Hepatocyte (in vitro differentiated cells): Measurements from ENCODE around the gene SEMA3D. TPM values are rescaled to one million over a fixed set of nuclear protein-coding genes. Genes with fewer than 3 reads are reported as not detected.

Experiments
- DNase-seq: peaks from one replicate; pipeline ENCODE4 v3.0.0-alpha.2; 2016; ENCODE audit warnings: low spot score
- H2AFZ ChIP-seq: fragments of 200-600 bp; sonication (generic); 2 replicates; pipeline ENCODE4 v1.6.0; 2016; ENCODE audit warnings: antibody characterized with exemption, mild to moderate bottlenecking
- H3K27ac ChIP-seq: fragments of 200-600 bp; sonication (generic); 2 replicates; pipeline ENCODE4 v1.5.1; 2016; ENCODE audit warnings: mild to moderate bottlenecking
- H3K27me3 ChIP-seq: fragments of 200-600 bp; sonication (generic); 2 replicates; pipeline ENCODE4 v1.6.1; 2016
- H3K36me3 ChIP-seq: fragments of 200-600 bp; sonication (generic); replicated peaks from 2 replicates; pipeline ENCODE4 v1.5.1; 2016; ENCODE audit warnings: low read depth; ENCODE audit not compliant: insufficient read depth
- H3K4me1 ChIP-seq: fragments of 200-600 bp; sonication (generic); 2 replicates; pipeline ENCODE4 v1.5.1; 2016; ENCODE audit warnings: mild to moderate bottlenecking, moderate library complexity; ENCODE audit not compliant: insufficient read depth
- H3K4me2 ChIP-seq: fragments of 200-600 bp; sonication (generic); 2 replicates; pipeline ENCODE4 v1.6.0; 2016
- H3K4me3 ChIP-seq: fragments of 200-600 bp; sonication (generic); 2 replicates; pipeline ENCODE4 v1.5.1; 2016; ENCODE audit warnings: mild to moderate bottlenecking
- H3K79me2 ChIP-seq: fragments of 200-600 bp; sonication (generic); 2 replicates; pipeline ENCODE4 v1.6.0; 2017; ENCODE audit warnings: mild to moderate bottlenecking
- H3K9me2 ChIP-seq: fragments of 200-600 bp; sonication (generic); replicated peaks from 2 replicates; pipeline ENCODE4 v1.6.0; 2017; ENCODE audit warnings: mild to moderate bottlenecking; ENCODE audit not compliant: insufficient read depth
- H3K9me3 ChIP-seq: fragments of 200-600 bp; sonication (generic); 2 replicates; pipeline ENCODE4 v1.5.1; 2016; ENCODE audit warnings: low read depth, mild to moderate bottlenecking
- H4K20me1 ChIP-seq: fragments of 200-600 bp; sonication (generic); 2 replicates; pipeline ENCODE4 v1.6.0; 2016; ENCODE audit warnings: mild to moderate bottlenecking; ENCODE audit not compliant: insufficient read depth, poor library complexity, severe bottlenecking
- CTCF ChIP-seq: fragments of 200-600 bp; sonication (generic); IDR thresholded peaks from 2 replicates; pipeline ENCODE4 v1.5.1; 2016; ENCODE audit warnings: antibody characterized with exemption, mild to moderate bottlenecking; ENCODE audit not compliant: poor library complexity
- EZH2 ChIP-seq: fragments of 200-600 bp; sonication (generic); IDR thresholded peaks from 2 replicates; pipeline ENCODE4 v1.6.1; 2016; ENCODE audit warnings: antibody characterized with exemption, mild to moderate bottlenecking, borderline replicate concordance
- EZH2phosphoT487 ChIP-seq: fragments of 200-600 bp; sonication (generic); IDR thresholded peaks from one replicate; pipeline ENCODE4 v1.6.1; 2018; ENCODE audit warnings: antibody characterized with exemption, mild to moderate bottlenecking, low read depth, moderate library complexity; ENCODE audit not compliant: unreplicated experiment, severe bottlenecking
- WGBS: methylation state at CpG from one replicate; pipeline ENCODE4 v1.1.6; 2016; ENCODE audit warnings: low lambda C conversion rate; ENCODE audit errors: missing lambda C conversion rate; 5-methylcytosine and 5-hydroxymethylcytosine counted together
- polyA plus RNA-seq: library from polyadenylated mRNA; unstranded; fragments of >200 nt; fragmentation: Nextera tagmentation; extraction: Ambion mirVana; gene quantifications from 2 replicates; pipeline ENCODE4 v1.2.1, GENCODE V29; 2016
- total RNA-seq: library from RNA; depleted of rRNA; stranded (reverse); fragments of >200 nt; gene quantifications from 2 replicates; pipeline ENCODE4 v1.2.3, GENCODE V29; 2014

Gene SEMA3D
- total and polyA plus RNA-seq, 2 experiments from 2014 or later, result 18.7 to 44.9 TPM

DNA sequence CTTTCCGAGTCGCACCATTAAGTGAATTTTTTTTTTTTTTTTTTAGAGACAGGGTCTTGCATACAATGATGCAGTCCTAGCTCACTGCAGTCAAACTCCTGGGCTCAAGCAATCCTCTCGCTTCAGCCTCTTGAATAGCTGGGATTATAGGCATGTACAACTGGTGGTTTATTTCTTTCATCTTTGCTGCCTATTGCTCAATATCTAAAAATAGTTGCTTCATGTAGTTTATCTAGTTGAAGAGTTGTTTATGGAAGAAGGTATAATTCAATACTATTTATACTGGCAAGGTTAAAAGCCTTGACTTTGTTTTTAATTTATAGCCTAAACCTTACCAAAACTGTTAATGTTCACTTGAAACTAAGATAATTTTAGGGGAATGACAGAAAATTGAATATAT lies 66.9 kb downstream of the SEMA3D start:
- no peak overlapping the region for H2AFZ ChIP-seq
- H3K9me3 ChIP-seq, result no peaks in the 10 kb centered on the region
- WGBS, result 94% methylated on average over 3 of the region's 3 CpGs
- H3K4me2 ChIP-seq, result no peak overlapping the region
- H3K36me3 ChIP-seq, result no peaks in the 10 kb centered on the region
- no peaks in the 10 kb centered on the region for H3K27me3 ChIP-seq
- TF ChIP-seq EZH2phosphoT487 (no peak), EZH2 (no peak), CTCF (no peak)
- DNase-seq, result no peak
- H3K9me2 ChIP-seq, result no peaks in the 10 kb centered on the region
- no peak overlapping the region for H3K27ac ChIP-seq
- no peak overlapping the region for H3K4me3 ChIP-seq
- H4K20me1 ChIP-seq, result no peaks in the 10 kb centered on the region
- no peaks in the 10 kb centered on the region for H3K79me2 ChIP-seq
- no peaks in the 10 kb centered on the region for H3K4me1 ChIP-seq

GRCh38 chr7:85115862-85116261 lies 71.0 kb downstream of the SEMA3D start:
- H3K36me3 ChIP-seq, result no peaks in the 10 kb centered on the region
- no peaks in the 10 kb centered on the region for H3K27me3 ChIP-seq
- H3K27ac ChIP-seq, result no peak overlapping the region
- no peaks in the 10 kb centered on the region for H3K9me2 ChIP-seq
- DNase-seq, result no peak
- no peak overlapping the region for H3K4me3 ChIP-seq
- no peak overlapping the region for H2AFZ ChIP-seq
- no peaks in the 10 kb centered on the region for H3K9me3 ChIP-seq
- H3K79me2 ChIP-seq, result no peaks in the 10 kb centered on the region
- TF ChIP-seq EZH2, result no peak
- TF ChIP-seq EZH2phosphoT487, result no peak
- TF ChIP-seq CTCF, result no peak
- no peaks in the 10 kb centered on the region for H3K4me1 ChIP-seq
- no peak overlapping the region for H3K4me2 ChIP-seq
- no peaks in the 10 kb centered on the region for H4K20me1 ChIP-seq

DNA sequence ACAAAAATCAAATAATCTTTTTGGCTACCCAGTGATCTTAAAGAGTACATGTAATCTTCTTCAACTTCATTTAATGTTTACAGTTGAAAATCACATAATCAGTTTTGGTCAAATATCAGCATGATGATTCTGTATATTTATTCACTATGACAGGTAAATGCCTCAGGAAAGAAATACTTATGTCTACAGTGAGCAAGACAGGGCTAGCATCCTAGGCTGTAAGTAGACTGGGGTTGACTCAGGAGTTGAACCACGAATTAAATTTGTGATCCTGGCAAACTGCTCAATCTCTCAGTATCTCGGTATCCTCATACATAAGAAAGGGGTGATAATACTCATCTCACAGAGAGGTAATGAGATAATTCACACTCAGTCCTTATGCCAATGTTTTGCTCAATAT lies 71.8 kb downstream of the SEMA3D start:
- no peak overlapping the region for H3K4me2 ChIP-seq
- H3K9me2 ChIP-seq, result no peaks in the 10 kb centered on the region
- H3K36me3 ChIP-seq, result no peaks in the 10 kb centered on the region
- no peaks in the 10 kb centered on the region for H4K20me1 ChIP-seq
- no peak overlapping the region for H2AFZ ChIP-seq
- DNase-seq, result no peak
- TF ChIP-seq EZH2phosphoT487 (no peak), EZH2 (no peak)
- H3K79me2 ChIP-seq, result no peaks in the 10 kb centered on the region
- no peak overlapping the region for H3K4me3 ChIP-seq
- no peak overlapping the region for H3K27ac ChIP-seq
- no peaks in the 10 kb centered on the region for H3K4me1 ChIP-seq
- no peaks in the 10 kb centered on the region for H3K9me3 ChIP-seq
- 85% methylated on average over 2 of the region's 2 CpGs for WGBS
- H3K27me3 ChIP-seq, result no peaks in the 10 kb centered on the region

DNA sequence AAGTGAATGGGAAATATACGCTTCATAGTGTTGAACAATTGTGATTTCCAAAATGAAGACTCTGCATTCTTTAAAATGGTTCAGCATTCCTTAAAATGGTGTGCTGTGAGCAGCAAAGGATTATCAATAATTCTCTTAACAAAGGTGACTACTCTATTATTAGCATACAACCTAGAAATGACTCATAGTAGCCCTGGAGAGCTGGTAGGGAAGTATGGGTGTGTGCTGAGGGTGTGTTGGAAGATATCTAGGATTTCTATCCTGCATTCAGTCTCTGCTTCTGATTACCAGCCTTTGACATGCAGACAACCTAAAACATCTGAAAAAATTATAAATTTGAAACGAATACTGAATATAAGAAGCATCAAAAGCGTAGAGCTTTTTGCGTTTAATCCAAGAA lies 72.5 kb downstream of the SEMA3D start:
- peak; percentile 19 for DNase-seq

More for the DNA sequence above, 72.5 kb downstream of the SEMA3D start:
- H4K20me1 ChIP-seq, result no peaks in the 10 kb centered on the region
- no peaks in the 10 kb centered on the region for H3K4me1 ChIP-seq
- H3K27me3 ChIP-seq, result no peaks in the 10 kb centered on the region
- H3K27ac ChIP-seq, result no peak overlapping the region
- WGBS, result 93% methylated on average over 4 of the region's 4 CpGs
- H3K9me3 ChIP-seq, result no peaks in the 10 kb centered on the region
- no peaks in the 10 kb centered on the region for H3K9me2 ChIP-seq
- no peak overlapping the region for H3K4me3 ChIP-seq
- TF ChIP-seq CTCF (no peak), EZH2phosphoT487 (no peak), EZH2 (no peak)
- H3K36me3 ChIP-seq, result no peaks in the 10 kb centered on the region
- H3K79me2 ChIP-seq, result no peaks in the 10 kb centered on the region
- no peak overlapping the region for H3K4me2 ChIP-seq
- no peak overlapping the region for H2AFZ ChIP-seq
